Measurements from ENCODE around the gene VPS9D1.

DNA sequence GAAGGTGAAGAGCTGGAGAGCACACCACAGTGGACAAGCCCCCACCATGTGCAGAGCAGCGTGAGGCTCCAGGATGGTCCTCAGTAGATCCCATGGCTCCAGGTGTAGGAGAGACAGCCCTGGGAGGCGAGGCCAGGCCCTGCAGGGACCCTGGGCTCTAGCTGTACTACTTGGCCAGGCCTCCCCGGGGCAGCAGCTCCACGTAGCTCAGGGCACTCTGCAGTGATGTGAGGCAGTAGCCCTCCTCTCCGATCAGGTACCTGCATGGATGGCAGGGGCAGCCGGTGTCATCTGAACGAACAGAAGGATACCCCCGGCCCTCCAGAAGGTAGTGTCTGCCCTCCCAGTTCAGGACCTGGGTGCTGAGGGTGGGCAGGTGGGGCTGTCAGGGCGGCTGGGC is 13.0 kb downstream of the VPS9D1 start:
- TF ChIP-seq, protein P1, sequence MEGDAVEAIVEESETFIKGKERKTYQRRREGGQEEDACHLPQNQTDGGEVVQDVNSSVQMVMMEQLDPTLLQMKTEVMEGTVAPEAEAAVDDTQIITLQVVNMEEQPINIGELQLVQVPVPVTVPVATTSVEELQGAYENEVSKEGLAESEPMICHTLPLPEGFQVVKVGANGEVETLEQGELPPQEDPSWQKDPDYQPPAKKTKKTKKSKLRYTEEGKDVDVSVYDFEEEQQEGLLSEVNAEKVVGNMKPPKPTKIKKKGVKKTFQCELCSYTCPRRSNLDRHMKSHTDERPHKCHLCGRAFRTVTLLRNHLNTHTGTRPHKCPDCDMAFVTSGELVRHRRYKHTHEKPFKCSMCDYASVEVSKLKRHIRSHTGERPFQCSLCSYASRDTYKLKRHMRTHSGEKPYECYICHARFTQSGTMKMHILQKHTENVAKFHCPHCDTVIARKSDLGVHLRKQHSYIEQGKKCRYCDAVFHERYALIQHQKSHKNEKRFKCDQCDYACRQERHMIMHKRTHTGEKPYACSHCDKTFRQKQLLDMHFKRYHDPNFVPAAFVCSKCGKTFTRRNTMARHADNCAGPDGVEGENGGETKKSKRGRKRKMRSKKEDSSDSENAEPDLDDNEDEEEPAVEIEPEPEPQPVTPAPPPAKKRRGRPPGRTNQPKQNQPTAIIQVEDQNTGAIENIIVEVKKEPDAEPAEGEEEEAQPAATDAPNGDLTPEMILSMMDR (IDR thresholded peaks at IDR 0.05; ENCODE audit: poor library complexity, severe bottlenecking): no peak
- TF ChIP-seq POLR2AphosphoS5 (IDR thresholded peaks at IDR 0.05) (no peak), EZH2 (IDR thresholded peaks at IDR 0.05; ENCODE audit: borderline replicate concordance, insufficient read depth, low read length, poor library complexity, severe bottlenecking) (no peak), EP300 (conservative IDR thresholded peaks at IDR 0.05; ENCODE audit: poor library complexity, severe bottlenecking) (no peak), MXI1 (conservative IDR thresholded peaks at IDR 0.05; ENCODE audit: poor library complexity, severe bottlenecking) (no peak), TAF1 (IDR thresholded peaks at IDR 0.05; ENCODE audit: low read depth) (no peak), RAD21 (conservative IDR thresholded peaks at IDR 0.05) (no peak), SMC3 (conservative IDR thresholded peaks at IDR 0.05; ENCODE audit: poor library complexity) (no peak)
- TF ChIP-seq, protein P2, sequence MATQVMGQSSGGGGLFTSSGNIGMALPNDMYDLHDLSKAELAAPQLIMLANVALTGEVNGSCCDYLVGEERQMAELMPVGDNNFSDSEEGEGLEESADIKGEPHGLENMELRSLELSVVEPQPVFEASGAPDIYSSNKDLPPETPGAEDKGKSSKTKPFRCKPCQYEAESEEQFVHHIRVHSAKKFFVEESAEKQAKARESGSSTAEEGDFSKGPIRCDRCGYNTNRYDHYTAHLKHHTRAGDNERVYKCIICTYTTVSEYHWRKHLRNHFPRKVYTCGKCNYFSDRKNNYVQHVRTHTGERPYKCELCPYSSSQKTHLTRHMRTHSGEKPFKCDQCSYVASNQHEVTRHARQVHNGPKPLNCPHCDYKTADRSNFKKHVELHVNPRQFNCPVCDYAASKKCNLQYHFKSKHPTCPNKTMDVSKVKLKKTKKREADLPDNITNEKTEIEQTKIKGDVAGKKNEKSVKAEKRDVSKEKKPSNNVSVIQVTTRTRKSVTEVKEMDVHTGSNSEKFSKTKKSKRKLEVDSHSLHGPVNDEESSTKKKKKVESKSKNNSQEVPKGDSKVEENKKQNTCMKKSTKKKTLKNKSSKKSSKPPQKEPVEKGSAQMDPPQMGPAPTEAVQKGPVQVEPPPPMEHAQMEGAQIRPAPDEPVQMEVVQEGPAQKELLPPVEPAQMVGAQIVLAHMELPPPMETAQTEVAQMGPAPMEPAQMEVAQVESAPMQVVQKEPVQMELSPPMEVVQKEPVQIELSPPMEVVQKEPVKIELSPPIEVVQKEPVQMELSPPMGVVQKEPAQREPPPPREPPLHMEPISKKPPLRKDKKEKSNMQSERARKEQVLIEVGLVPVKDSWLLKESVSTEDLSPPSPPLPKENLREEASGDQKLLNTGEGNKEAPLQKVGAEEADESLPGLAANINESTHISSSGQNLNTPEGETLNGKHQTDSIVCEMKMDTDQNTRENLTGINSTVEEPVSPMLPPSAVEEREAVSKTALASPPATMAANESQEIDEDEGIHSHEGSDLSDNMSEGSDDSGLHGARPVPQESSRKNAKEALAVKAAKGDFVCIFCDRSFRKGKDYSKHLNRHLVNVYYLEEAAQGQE (IDR thresholded peaks at IDR 0.05; ENCODE audit: borderline replicate concordance): no peak

Data from neural cell (in vitro differentiated cells).